Measurements from ENCODE around the gene MRM2. TPM values are rescaled to one million over a fixed set of nuclear protein-coding genes. Genes with fewer than 3 reads are reported as not detected.
A peak's percentile ranks its signal among the peaks of the same experiment; 100 is the strongest.

The MRM2 gene
- total RNA-seq, 6 donors from 2014 or later, result 9.4 to 27.0 (median 23.0) TPM

GRCh38 chr7:2196381-2197378 lies 45.3 kb downstream of the MRM2 start:
- Histone ChIP-seq H3K4me3 (no peak overlapping the region), H3K36me3 (peaks cover 0 to 43% (median 22%) of the 10 kb centered on the region in 4 donors), H3K27ac (peak overlapping the region in 1 of 4 donors; percentile 14), H3K27me3 (no peaks in the 10 kb centered on the region), H3K4me1 (peaks cover 0 to 14% (median 3%) of the 10 kb centered on the region in 4 donors), H3K9me3 (no peaks in the 10 kb centered on the region)
- 76 to 87% methylated on average over 22 to 27 of the region's 32 CpGs for WGBS, 2 donors
- DNase-seq, result peak; percentile 19 to 46
- TF ChIP-seq POLR2A (IDR thresholded peaks at IDR 0.05) (no peak), EP300 (IDR thresholded peaks at IDR 0.05) (no peak), POLR2AphosphoS5 (IDR thresholded peaks at IDR 0.05) (no peak)
- TF ChIP-seq, protein P1, sequence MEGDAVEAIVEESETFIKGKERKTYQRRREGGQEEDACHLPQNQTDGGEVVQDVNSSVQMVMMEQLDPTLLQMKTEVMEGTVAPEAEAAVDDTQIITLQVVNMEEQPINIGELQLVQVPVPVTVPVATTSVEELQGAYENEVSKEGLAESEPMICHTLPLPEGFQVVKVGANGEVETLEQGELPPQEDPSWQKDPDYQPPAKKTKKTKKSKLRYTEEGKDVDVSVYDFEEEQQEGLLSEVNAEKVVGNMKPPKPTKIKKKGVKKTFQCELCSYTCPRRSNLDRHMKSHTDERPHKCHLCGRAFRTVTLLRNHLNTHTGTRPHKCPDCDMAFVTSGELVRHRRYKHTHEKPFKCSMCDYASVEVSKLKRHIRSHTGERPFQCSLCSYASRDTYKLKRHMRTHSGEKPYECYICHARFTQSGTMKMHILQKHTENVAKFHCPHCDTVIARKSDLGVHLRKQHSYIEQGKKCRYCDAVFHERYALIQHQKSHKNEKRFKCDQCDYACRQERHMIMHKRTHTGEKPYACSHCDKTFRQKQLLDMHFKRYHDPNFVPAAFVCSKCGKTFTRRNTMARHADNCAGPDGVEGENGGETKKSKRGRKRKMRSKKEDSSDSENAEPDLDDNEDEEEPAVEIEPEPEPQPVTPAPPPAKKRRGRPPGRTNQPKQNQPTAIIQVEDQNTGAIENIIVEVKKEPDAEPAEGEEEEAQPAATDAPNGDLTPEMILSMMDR (IDR thresholded peaks at IDR 0.05), result no peak
- ATAC-seq (ENCODE audit: low FRiP score in 2 of 2), result no peak

- ATAC-seq (ENCODE audit: low FRiP score in 2 of 2), result no peak
- no peak for TF ChIP-seq POLR2A (IDR thresholded peaks at IDR 0.05)
- no peak for TF ChIP-seq EP300 (IDR thresholded peaks at IDR 0.05)
- TF ChIP-seq POLR2AphosphoS5 (IDR thresholded peaks at IDR 0.05), result no peak
- TF ChIP-seq, protein P1 (IDR thresholded peaks at IDR 0.05), result no peak
- Histone ChIP-seq H3K36me3 (peaks cover 0 to 34% (median 18%) of the 10 kb centered on the region in 4 donors), H3K9me3 (no peaks in the 10 kb centered on the region), H3K4me3 (no peak overlapping the region), H3K27me3 (no peaks in the 10 kb centered on the region), H3K27ac (no peak overlapping the region), H3K4me1 (peaks cover 0 to 14% (median 3%) of the 10 kb centered on the region in 4 donors)
- DNase-seq, result no peak
- WGBS, 2 donors, result 90 to 94% methylated on average over 11 to 13 of the region's 13 CpGs
These were observed 46.4 kb downstream of the MRM2 start for GRCh38 chr7:2195400-2196246.

DNA sequence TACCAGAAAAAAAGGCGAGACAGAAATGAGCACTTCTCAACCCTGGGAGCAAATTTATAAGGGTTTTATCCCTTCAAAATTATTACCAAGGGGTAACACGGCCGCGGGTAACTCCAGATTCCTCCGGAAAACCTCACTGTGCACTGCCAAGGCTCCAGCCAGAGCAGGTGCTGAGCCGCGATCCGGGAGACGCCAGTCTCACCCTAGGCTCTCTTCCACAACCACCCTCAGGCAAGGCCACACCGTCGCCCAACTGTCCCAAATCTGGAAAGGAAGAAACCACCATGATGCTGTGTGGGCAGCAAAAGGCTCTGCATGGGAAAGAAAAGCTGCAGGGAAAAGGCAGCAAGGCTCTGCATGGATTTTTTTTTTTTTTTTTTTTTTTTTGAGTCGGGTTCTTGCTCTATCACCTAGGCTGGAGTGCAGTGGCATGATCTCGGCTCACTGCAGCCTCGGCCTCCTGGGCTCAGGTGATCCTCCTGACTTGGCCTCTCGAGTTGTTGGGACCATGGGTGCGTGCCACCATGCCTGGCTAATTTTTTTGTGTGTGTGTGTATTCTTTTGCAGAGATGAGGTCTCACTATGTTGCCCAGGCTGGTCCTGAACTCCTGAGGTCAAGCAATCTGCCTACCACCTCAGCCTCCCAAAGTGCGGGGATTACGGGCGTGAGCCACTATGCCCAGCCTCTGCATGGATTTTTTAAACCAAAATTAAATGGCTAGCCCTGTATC lies 48.3 kb downstream of the MRM2 start:
- peak in 1 of 2 donors; percentile 19 for DNase-seq
- 93 to 95% methylated on average over 19 of the region's 19 CpGs for WGBS, 2 donors
- TF ChIP-seq POLR2AphosphoS5 (IDR thresholded peaks at IDR 0.05) (no peak), POLR2A (IDR thresholded peaks at IDR 0.05) (no peak), EP300 (IDR thresholded peaks at IDR 0.05) (no peak)
- TF ChIP-seq, protein P1 (IDR thresholded peaks at IDR 0.05), result no peak
- no peaks in the 10 kb centered on the region for H3K9me3 ChIP-seq
- no peak overlapping the region for H3K4me3 ChIP-seq
- H3K36me3 ChIP-seq, result peaks cover 0 to 17% (median 6%) of the 10 kb centered on the region in 4 donors
- H3K4me1 ChIP-seq, result peaks cover 0 to 14% (median 3%) of the 10 kb centered on the region in 4 donors
- H3K27ac ChIP-seq, result no peak overlapping the region
- no peak for ATAC-seq (ENCODE audit: low FRiP score in 2 of 2)
- no peaks in the 10 kb centered on the region for H3K27me3 ChIP-seq

- ATAC-seq (ENCODE audit: low FRiP score in 2 of 2) (peak; percentile 51 to 81), DNase-seq (peak in 1 of 2 donors; percentile 86)
- no peaks in the 10 kb centered on the region for H3K27me3 ChIP-seq
- H3K4me1 ChIP-seq, result peaks cover 0 to 9% (median 3%) of the 10 kb centered on the region in 4 donors
- no peak for TF ChIP-seq EP300 (IDR thresholded peaks at IDR 0.05)
- TF ChIP-seq POLR2A (IDR thresholded peaks at IDR 0.05), result no peak
- TF ChIP-seq POLR2AphosphoS5 (IDR thresholded peaks at IDR 0.05), result no peak
- TF ChIP-seq, protein P1 (IDR thresholded peaks at IDR 0.05), result no peak
- no peak overlapping the region for H3K4me3 ChIP-seq
- no peaks in the 10 kb centered on the region for H3K9me3 ChIP-seq
- H3K27ac ChIP-seq, result no peak overlapping the region
- H3K36me3 ChIP-seq, result peaks cover 0 to 17% (median 6%) of the 10 kb centered on the region in 4 donors
- 75 to 84% methylated on average over 7 to 18 of the region's 18 CpGs for WGBS, 2 donors
These were observed 49.0 kb downstream of the MRM2 start for GRCh38 chr7:2192831-2193534.

All from upper lobe of left lung (tissue), 6 donors.